Measurements from ENCODE around the gene SDHAF4.
"Not testable (repeated sequence)": the region's sequence is repeated elsewhere in the genome, so short reads cannot be mapped to it uniquely, and the experiment has no call there.

Gene SDHAF4

GRCh38 chr6:70566751-70567382 lies at the start of gene SDHAF4:
Gene SDHAF4 (plus strand): TSS chr6:70566930. CDS start chr6:70566941, 11 bp downstream.
- DNase-seq (ENCODE audit: low read depth in 2 of 2, low spot score in 1 of 2) = peak; percentile 84 to 87

GRCh38 chr6:70518723-70519122 lies 48.0 kb upstream of the SDHAF4 start:
- no peak for DNase-seq (ENCODE audit: low read depth in 2 of 2, low spot score in 1 of 2)

- no peak for DNase-seq (ENCODE audit: low read depth in 2 of 2, low spot score in 1 of 2)
Observed at GRCh38 chr6:70520575-70520974, 46.2 kb upstream of the SDHAF4 start.

- DNase-seq (ENCODE audit: low read depth in 2 of 2, low spot score in 1 of 2) = no peak
Observed at GRCh38 chr6:70524721-70525286, 41.9 kb upstream of the SDHAF4 start.

GRCh38 chr6:70527071-70527737 lies 39.5 kb upstream of the SDHAF4 start:
- no peak for DNase-seq (ENCODE audit: low read depth in 2 of 2, low spot score in 1 of 2)

- no peak for DNase-seq (ENCODE audit: low read depth in 2 of 2, low spot score in 1 of 2)
Observed at GRCh38 chr6:70530023-70530422, 36.7 kb upstream of the SDHAF4 start.

- no peak for DNase-seq (ENCODE audit: low read depth in 2 of 2, low spot score in 1 of 2)
Observed at GRCh38 chr6:70531133-70531532, 35.6 kb upstream of the SDHAF4 start.

- DNase-seq (ENCODE audit: low read depth in 2 of 2, low spot score in 1 of 2) = no peak
Observed at GRCh38 chr6:70537266-70537665, 29.5 kb upstream of the SDHAF4 start.

GRCh38 chr6:70538376-70538775 lies 28.4 kb upstream of the SDHAF4 start:
- no peak for DNase-seq (ENCODE audit: low read depth in 2 of 2, low spot score in 1 of 2)

- no peak for DNase-seq (ENCODE audit: low read depth in 2 of 2, low spot score in 1 of 2)
Observed at GRCh38 chr6:70547313-70547712, 19.4 kb upstream of the SDHAF4 start.

- DNase-seq (ENCODE audit: low read depth in 2 of 2, low spot score in 1 of 2) = no peak
Observed at GRCh38 chr6:70547905-70548304, 18.8 kb upstream of the SDHAF4 start.

- DNase-seq (ENCODE audit: low read depth in 2 of 2, low spot score in 1 of 2) = no peak
Observed at GRCh38 chr6:70549327-70549726, 17.4 kb upstream of the SDHAF4 start.

GRCh38 chr6:70551566-70551965 lies 15.2 kb upstream of the SDHAF4 start:
- no peak for DNase-seq (ENCODE audit: low read depth in 2 of 2, low spot score in 1 of 2)

GRCh38 chr6:70552286-70552940 lies 14.3 kb upstream of the SDHAF4 start:
- not testable (repeated sequence) for DNase-seq (ENCODE audit: low read depth in 2 of 2, low spot score in 1 of 2)

GRCh38 chr6:70552974-70553373 lies 13.8 kb upstream of the SDHAF4 start:
- no peak for DNase-seq (ENCODE audit: low read depth in 2 of 2, low spot score in 1 of 2)

GRCh38 chr6:70557998-70558397 lies 8.7 kb upstream of the SDHAF4 start:
- no peak for DNase-seq (ENCODE audit: low read depth in 2 of 2, low spot score in 1 of 2)

- DNase-seq (ENCODE audit: low read depth in 2 of 2, low spot score in 1 of 2) = not testable (repeated sequence)
Observed at GRCh38 chr6:70562401-70562800, 4.3 kb upstream of the SDHAF4 start.

- DNase-seq (ENCODE audit: low read depth in 2 of 2, low spot score in 1 of 2) = no peak
Observed at GRCh38 chr6:70563530-70563929, 3.2 kb upstream of the SDHAF4 start.

- DNase-seq (ENCODE audit: low read depth in 2 of 2, low spot score in 1 of 2) = no peak
Observed at GRCh38 chr6:70574643-70575042, 7.9 kb downstream of the SDHAF4 start.

- DNase-seq (ENCODE audit: low read depth in 2 of 2, low spot score in 1 of 2) = no peak
Observed at GRCh38 chr6:70575899-70576495, 9.3 kb downstream of the SDHAF4 start.

- DNase-seq (ENCODE audit: low read depth in 2 of 2, low spot score in 1 of 2) = no peak
Observed at GRCh38 chr6:70586114-70586513, 19.4 kb downstream of the SDHAF4 start.

- DNase-seq (ENCODE audit: low read depth in 2 of 2, low spot score in 1 of 2) = no peak
Observed at GRCh38 chr6:70590400-70590799, 23.7 kb downstream of the SDHAF4 start.
